HCT116 (cell line): ENCODE measurements around the gene TMEM181. TPM values are rescaled to one million over a fixed set of nuclear protein-coding genes. Genes with fewer than 3 reads are reported as not detected.

Source experiments
- ATAC-seq: fragments of 200-7000 bp; cut with Tn5 transposase; 2 replicates; pipeline ENCODE4 v1.9.1; 2020; ENCODE audit warnings: mild to moderate bottlenecking, moderate library complexity
- BruUV-seq: library from RNA; stranded (reverse); fragments of 400-500 nt; replicated peaks from 2 replicates; lab custom pipeline; 2021; lab: Mats Ljungman, UMichigan
- CTCF ChIA-PET: fragments of 300-600 bp; sonication (Branson Sonifier 250); formaldehyde crosslinking; loops from one replicate; lab custom pipeline; 2021; ENCODE audit warnings: antibody characterized with exemption; lab: Charles Lee
- POLR2A ChIA-PET: fragments of 300-600, 350-600 bp; sonication (Branson Sonifier 250); formaldehyde crosslinking; loops from one replicate; lab custom pipeline; 2021; ENCODE audit warnings: antibody characterized with exemption; lab: Charles Lee
- RAD21 ChIA-PET, 2 experiments: fragments of 300-600 bp; sonication (Branson Sonifier 250); formaldehyde crosslinking; loops; one replicate each; lab custom pipeline; 2023; ENCODE audit warnings: low total read pairs in 2 of 2; ENCODE audit not compliant: uncharacterized antibody in 2 of 2, unreplicated experiment in 2 of 2, low non-redundant PET in 1 of 2; lab: Charles Lee
- DNase-seq: peaks from one replicate; pipeline ENCODE4 v3.0.0-alpha.2; 2010; ENCODE audit warnings: low read depth, low spot score
- H2AFZ ChIP-seq: fragments of 200-600 bp; shearing (Covaris generic), sonication (generic); 2 replicates; pipeline ENCODE4 v1.6.1; 2017; ENCODE audit warnings: low read depth, mixed run types, mixed read lengths, antibody characterized with exemption, low read length; ENCODE audit not compliant: poor library complexity, severe bottlenecking
- H3K27ac ChIP-seq: 2 replicates; pipeline ENCODE4 v1.5.1; 2012; ENCODE audit warnings: low read depth, low read length
- H3K27me3 ChIP-seq: fragments of 200-600 bp; sonication (generic); 2 replicates; pipeline ENCODE4 v1.6.1; 2016; ENCODE audit warnings: mixed run types, low read length, mixed read lengths; ENCODE audit not compliant: insufficient read depth
- H3K36me3 ChIP-seq, 2 experiments: fragments of 200-500 bp in 1 of 2; fragments of 200-600 bp in 1 of 2; sonication (Bioruptor generic) in 1 of 2; sonication (generic) in 1 of 2; 2 replicates each; pipeline versions ENCODE4 v1.5.1 to v1.6.1; 2014 to 2016; ENCODE audit warnings: low read length in 2 of 2, inconsistent platforms in 1 of 2, mixed read lengths in 1 of 2, mixed run types in 1 of 2; ENCODE audit not compliant: insufficient read depth in 2 of 2, control insufficient read depth in 1 of 2
- H3K4me1 ChIP-seq, 2 experiments: fragments of 200-600 bp in 1 of 2; sonication (generic) in 1 of 2; 2 replicates each; pipeline versions ENCODE4 v1.5.1 to v1.6.1; 2012 to 2017; ENCODE audit warnings: low read length in 2 of 2, inconsistent platforms in 1 of 2, mild to moderate bottlenecking in 1 of 2, mixed read lengths in 1 of 2, mixed run types in 1 of 2, moderate library complexity in 1 of 2; ENCODE audit not compliant: insufficient read depth in 2 of 2, control insufficient read depth in 1 of 2
- H3K4me2 ChIP-seq: fragments of 200-600 bp; sonication (generic); 2 replicates; pipeline ENCODE4 v1.6.1; 2017; ENCODE audit warnings: mixed run types, low read length, mixed read lengths
- H3K4me3 ChIP-seq, 2 experiments: fragments of 200-600 bp in 1 of 2; sonication (generic) in 1 of 2; replicated peaks in 1 of 2; 2 replicates each; pipeline ENCODE4 v1.5.1; 2011 to 2016; ENCODE audit warnings: low read length in 2 of 2, control low read depth in 1 of 2, low read depth in 1 of 2, mild to moderate bottlenecking in 1 of 2, mixed read lengths in 1 of 2, mixed run types in 1 of 2
- H3K79me2 ChIP-seq: fragments of 200-600 bp; sonication (generic); 2 replicates; pipeline ENCODE4 v1.6.1; 2017; ENCODE audit warnings: mild to moderate bottlenecking, mixed run types, low read length, moderate library complexity, mixed read lengths; ENCODE audit not compliant: insufficient read depth
- H3K9ac ChIP-seq: fragments of 200-600 bp; sonication (generic); 2 replicates; pipeline ENCODE4 v1.6.1; 2016; ENCODE audit warnings: low read length, mixed read lengths
- H3K9me2 ChIP-seq: fragments of 200-600 bp; sonication (generic), shearing (Covaris generic); 2 replicates; pipeline ENCODE4 v1.6.1; 2017; ENCODE audit warnings: mixed run types, mild to moderate bottlenecking, moderate library complexity; ENCODE audit not compliant: insufficient read depth
- H3K9me3 ChIP-seq, 2 experiments: fragments of 200-500 bp in 1 of 2; fragments of 200-600 bp in 1 of 2; sonication (Bioruptor generic) in 1 of 2; sonication (generic) in 1 of 2; 2 replicates each; pipeline ENCODE4 v1.6.1; 2014 to 2017; ENCODE audit warnings: low read length in 2 of 2, mixed read lengths in 2 of 2, inconsistent platforms in 1 of 2, low read depth in 1 of 2, mild to moderate bottlenecking in 1 of 2, mixed run types in 1 of 2, moderate library complexity in 1 of 2; ENCODE audit not compliant: control insufficient read depth in 1 of 2, insufficient read depth in 1 of 2
- H4K20me1 ChIP-seq: fragments of 200-600 bp; sonication (generic), shearing (Covaris generic); 2 replicates; pipeline ENCODE4 v1.6.1; 2017; ENCODE audit warnings: mixed run types, mild to moderate bottlenecking, moderate library complexity; ENCODE audit not compliant: insufficient read depth
- CEBPB ChIP-seq: IDR thresholded peaks from 2 replicates; pipeline ENCODE4 v1.6.1; 2012; ENCODE audit warnings: low read depth
- EGR1 ChIP-seq: IDR thresholded peaks from 2 replicates; pipeline ENCODE4 v1.6.1; 2012; ENCODE audit warnings: low read depth
- ELF1 ChIP-seq: IDR thresholded peaks from 2 replicates; pipeline ENCODE4 v1.6.1; 2012; ENCODE audit warnings: low read depth, borderline replicate concordance
- EZH2 ChIP-seq: fragments of 200-600 bp; sonication (generic); IDR thresholded peaks from 2 replicates; pipeline ENCODE4 v1.6.1; 2017; ENCODE audit warnings: antibody characterized with exemption, mixed run types
- EZH2phosphoT487 ChIP-seq: fragments of 200-600 bp; IDR thresholded peaks from 2 replicates; pipeline ENCODE4 v1.6.1; 2018; ENCODE audit warnings: antibody characterized with exemption, borderline replicate concordance
- FOSL1 ChIP-seq: IDR thresholded peaks from 2 replicates; pipeline ENCODE4 v1.6.1; 2012; ENCODE audit warnings: low read depth
- JUND ChIP-seq: IDR thresholded peaks from 2 replicates; pipeline ENCODE4 v1.6.1; 2012
- POLR2A ChIP-seq: IDR thresholded peaks from 2 replicates; pipeline ENCODE4 v1.7.0; 2011; ENCODE audit warnings: borderline replicate concordance; ENCODE audit not compliant: insufficient read depth, insufficient read length; ENCODE audit errors: extremely low read depth
- POLR2AphosphoS5 ChIP-seq: IDR thresholded peaks from 2 replicates; pipeline ENCODE4 v1.6.1; 2011; ENCODE audit warnings: mild to moderate bottlenecking, low read depth, low read length, moderate library complexity
- SP1 ChIP-seq: IDR thresholded peaks from 2 replicates; pipeline ENCODE4 v1.6.1; 2012; ENCODE audit warnings: low read depth
- SRF ChIP-seq: IDR thresholded peaks from 2 replicates; pipeline ENCODE4 v1.6.1; 2012; ENCODE audit warnings: low read depth
- TCF7L2 ChIP-seq: IDR thresholded peaks from 2 replicates; pipeline ENCODE4 v1.7.0; 2011; ENCODE audit warnings: borderline replicate concordance, inconsistent platforms; ENCODE audit not compliant: insufficient read depth, insufficient read length; ENCODE audit errors: extremely low read depth
- YY1 ChIP-seq: IDR thresholded peaks from 2 replicates; pipeline ENCODE4 v1.6.1; 2011; ENCODE audit warnings: low read length, low read depth, moderate library complexity, mild to moderate bottlenecking; ENCODE audit not compliant: insufficient replicate concordance; ENCODE audit errors: extremely low read depth
- ZFX ChIP-seq: fragments of 450-650 bp; IDR thresholded peaks from 2 replicates; pipeline ENCODE4 v1.6.1; 2017
- ZNF274 ChIP-seq: fragments of 200-500 bp; sonication (Bioruptor generic); IDR thresholded peaks from 2 replicates; pipeline ENCODE4 v1.6.1; 2014; ENCODE audit warnings: mild to moderate bottlenecking, low read depth, low read length, inconsistent platforms
- intact Hi-C: fragments of 100-400 bp; cut with micrococcal nuclease; formaldehyde crosslinking; loops from 2 replicates; pipeline ENCODE4 v1.10.0; 2022
- total RNA-seq: library from RNA; stranded (reverse); gene quantifications from one replicate; pipeline ENCODE4 v1.2.1, GENCODE V29; 2021; ENCODE audit not compliant: unreplicated experiment
- TF ChIP-seq, protein P1 (sequence below), 3 experiments: fragments of 200-600 bp in 1 of 3; sonication (generic) in 1 of 3; IDR thresholded peaks in 2 of 3; conservative IDR thresholded peaks in 1 of 3; 2 replicates each; pipeline ENCODE4 v1.5.1; 2012 to 2017; ENCODE audit warnings: low read depth in 2 of 3, low read length in 2 of 3, antibody characterized with exemption in 1 of 3, borderline replicate concordance in 1 of 3, control low read depth in 1 of 3, mild to moderate bottlenecking in 1 of 3, mixed read lengths in 1 of 3, mixed run types in 1 of 3, moderate library complexity in 1 of 3; ENCODE audit not compliant: insufficient read depth in 1 of 3
- TF ChIP-seq, protein P2 (sequence below): IDR thresholded peaks from 2 replicates; pipeline ENCODE4 v1.6.1; 2012
- TF ChIP-seq, protein P3 (sequence below): IDR thresholded peaks from 2 replicates; pipeline ENCODE4 v1.6.1; 2012; ENCODE audit warnings: low read depth

The TMEM181 gene
- total RNA-seq, 1 experiment from 2014 or later = 34.4 TPM

DNA sequence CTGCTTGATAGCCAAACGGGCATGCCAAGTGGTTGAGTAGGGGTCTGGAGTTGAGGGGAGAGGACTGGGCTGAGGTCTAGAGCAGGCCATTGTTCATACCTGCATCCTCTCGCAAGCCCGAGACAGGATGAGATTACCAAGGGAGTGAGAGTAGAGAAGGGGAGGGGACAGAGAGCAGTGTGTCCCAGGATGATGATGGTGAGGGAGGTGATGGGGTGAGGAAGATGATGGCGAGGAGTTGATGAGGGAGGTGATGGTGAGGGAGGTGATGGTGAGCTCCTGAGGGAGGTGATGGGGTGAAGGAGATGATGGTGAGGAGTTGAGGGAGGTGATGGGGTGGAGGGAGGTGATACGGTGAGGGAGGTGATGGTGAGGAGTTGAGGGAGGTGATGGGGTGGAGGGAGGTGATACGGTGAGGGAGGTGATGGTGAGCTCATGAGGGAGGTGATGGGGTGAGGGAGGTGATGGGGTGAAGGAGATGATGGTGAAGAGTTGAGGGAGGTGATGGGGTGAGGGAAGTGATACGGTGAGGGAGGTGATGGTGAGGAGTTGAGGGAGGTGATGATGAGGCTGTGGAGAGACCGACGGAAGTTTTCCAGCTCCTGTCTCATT is 6.4 kb downstream of the TMEM181 start (continued):
- TF ChIP-seq, protein P1, sequence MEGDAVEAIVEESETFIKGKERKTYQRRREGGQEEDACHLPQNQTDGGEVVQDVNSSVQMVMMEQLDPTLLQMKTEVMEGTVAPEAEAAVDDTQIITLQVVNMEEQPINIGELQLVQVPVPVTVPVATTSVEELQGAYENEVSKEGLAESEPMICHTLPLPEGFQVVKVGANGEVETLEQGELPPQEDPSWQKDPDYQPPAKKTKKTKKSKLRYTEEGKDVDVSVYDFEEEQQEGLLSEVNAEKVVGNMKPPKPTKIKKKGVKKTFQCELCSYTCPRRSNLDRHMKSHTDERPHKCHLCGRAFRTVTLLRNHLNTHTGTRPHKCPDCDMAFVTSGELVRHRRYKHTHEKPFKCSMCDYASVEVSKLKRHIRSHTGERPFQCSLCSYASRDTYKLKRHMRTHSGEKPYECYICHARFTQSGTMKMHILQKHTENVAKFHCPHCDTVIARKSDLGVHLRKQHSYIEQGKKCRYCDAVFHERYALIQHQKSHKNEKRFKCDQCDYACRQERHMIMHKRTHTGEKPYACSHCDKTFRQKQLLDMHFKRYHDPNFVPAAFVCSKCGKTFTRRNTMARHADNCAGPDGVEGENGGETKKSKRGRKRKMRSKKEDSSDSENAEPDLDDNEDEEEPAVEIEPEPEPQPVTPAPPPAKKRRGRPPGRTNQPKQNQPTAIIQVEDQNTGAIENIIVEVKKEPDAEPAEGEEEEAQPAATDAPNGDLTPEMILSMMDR (IDR thresholded peaks at IDR 0.05 in 2 of 3, conservative IDR thresholded peaks at IDR 0.05 in 1 of 3; ENCODE audit: borderline replicate concordance in 1 of 3, insufficient read depth in 1 of 3, low read depth in 2 of 3, low read length in 2 of 3) = no peak
- TF ChIP-seq ZNF274 = no peak

DNA sequence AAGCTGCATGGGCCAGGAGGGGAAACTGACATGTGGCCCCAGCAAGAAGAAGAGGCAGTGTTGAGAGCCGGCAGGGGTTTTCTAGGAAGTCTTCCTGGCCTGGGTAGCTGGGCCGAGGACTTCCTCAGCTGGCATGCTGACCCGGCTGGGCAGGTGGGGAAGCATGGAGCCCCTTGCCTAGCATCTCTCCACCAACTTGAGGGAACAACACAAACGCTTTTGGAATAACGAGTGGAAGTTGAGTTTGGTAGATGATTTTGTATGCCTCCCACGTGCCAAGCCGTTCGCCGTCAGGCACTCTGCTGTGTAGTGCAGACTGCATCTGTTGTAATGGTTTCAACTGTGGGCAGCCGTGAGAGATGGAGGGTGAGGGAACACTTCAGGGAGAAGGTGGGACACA is 7.3 kb downstream of the TMEM181 start:
- intact Hi-C loops = no loop called here
- Histone ChIP-seq H3K4me1 (no peaks in the 10 kb centered on the region), H3K4me2 (no peak overlapping the region), H2AFZ (no peak overlapping the region), H3K27ac (no peak overlapping the region), H4K20me1 (0 out of 2 replicates have a peak, but pooled peaks cover 4% of the 10 kb centered on the region), H3K36me3 (peaks cover 0 to 5% of the 10 kb centered on the region in 2 experiments; a peak in 1 of 4 replicates), H3K9ac (no peak overlapping the region), H3K27me3 (no peaks in the 10 kb centered on the region), H3K9me3 (no peaks in the 10 kb centered on the region), H3K79me2 (peaks cover 89% of the 10 kb centered on the region), H3K4me3 (no peak overlapping the region)
- RAD21 ChIA-PET = no interaction called here
- no peak for DNase-seq
- ATAC-seq = no peak
- POLR2A ChIA-PET = no interaction called here
- BruUV-seq = no TSS peak
- CTCF ChIA-PET = no interaction called here
- no peak for TF ChIP-seq POLR2A
- TF ChIP-seq ZFX = no peak
- TF ChIP-seq POLR2AphosphoS5 = no peak
- TF ChIP-seq EZH2 = no peak
- no peak for TF ChIP-seq TCF7L2
- TF ChIP-seq ZNF274 = no peak
- TF ChIP-seq, protein P2, sequence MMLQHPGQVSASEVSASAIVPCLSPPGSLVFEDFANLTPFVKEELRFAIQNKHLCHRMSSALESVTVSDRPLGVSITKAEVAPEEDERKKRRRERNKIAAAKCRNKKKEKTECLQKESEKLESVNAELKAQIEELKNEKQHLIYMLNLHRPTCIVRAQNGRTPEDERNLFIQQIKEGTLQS = no peak
- TF ChIP-seq CEBPB = no peak
- TF ChIP-seq SP1 = no peak
- TF ChIP-seq, protein P3, sequence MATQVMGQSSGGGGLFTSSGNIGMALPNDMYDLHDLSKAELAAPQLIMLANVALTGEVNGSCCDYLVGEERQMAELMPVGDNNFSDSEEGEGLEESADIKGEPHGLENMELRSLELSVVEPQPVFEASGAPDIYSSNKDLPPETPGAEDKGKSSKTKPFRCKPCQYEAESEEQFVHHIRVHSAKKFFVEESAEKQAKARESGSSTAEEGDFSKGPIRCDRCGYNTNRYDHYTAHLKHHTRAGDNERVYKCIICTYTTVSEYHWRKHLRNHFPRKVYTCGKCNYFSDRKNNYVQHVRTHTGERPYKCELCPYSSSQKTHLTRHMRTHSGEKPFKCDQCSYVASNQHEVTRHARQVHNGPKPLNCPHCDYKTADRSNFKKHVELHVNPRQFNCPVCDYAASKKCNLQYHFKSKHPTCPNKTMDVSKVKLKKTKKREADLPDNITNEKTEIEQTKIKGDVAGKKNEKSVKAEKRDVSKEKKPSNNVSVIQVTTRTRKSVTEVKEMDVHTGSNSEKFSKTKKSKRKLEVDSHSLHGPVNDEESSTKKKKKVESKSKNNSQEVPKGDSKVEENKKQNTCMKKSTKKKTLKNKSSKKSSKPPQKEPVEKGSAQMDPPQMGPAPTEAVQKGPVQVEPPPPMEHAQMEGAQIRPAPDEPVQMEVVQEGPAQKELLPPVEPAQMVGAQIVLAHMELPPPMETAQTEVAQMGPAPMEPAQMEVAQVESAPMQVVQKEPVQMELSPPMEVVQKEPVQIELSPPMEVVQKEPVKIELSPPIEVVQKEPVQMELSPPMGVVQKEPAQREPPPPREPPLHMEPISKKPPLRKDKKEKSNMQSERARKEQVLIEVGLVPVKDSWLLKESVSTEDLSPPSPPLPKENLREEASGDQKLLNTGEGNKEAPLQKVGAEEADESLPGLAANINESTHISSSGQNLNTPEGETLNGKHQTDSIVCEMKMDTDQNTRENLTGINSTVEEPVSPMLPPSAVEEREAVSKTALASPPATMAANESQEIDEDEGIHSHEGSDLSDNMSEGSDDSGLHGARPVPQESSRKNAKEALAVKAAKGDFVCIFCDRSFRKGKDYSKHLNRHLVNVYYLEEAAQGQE = no peak
- TF ChIP-seq YY1 = no peak
- no peak for TF ChIP-seq SRF
- no peak for TF ChIP-seq ELF1
- TF ChIP-seq JUND = no peak
- TF ChIP-seq FOSL1 = no peak
- TF ChIP-seq EGR1 = no peak
- no peak for TF ChIP-seq EZH2phosphoT487
- TF ChIP-seq, all 23 proteins: peak for 0
- H3K9me2 ChIP-seq = no peaks in the 10 kb centered on the region
